ENCODE data around the gene ST3GAL3.

Gene ST3GAL3

DNA sequence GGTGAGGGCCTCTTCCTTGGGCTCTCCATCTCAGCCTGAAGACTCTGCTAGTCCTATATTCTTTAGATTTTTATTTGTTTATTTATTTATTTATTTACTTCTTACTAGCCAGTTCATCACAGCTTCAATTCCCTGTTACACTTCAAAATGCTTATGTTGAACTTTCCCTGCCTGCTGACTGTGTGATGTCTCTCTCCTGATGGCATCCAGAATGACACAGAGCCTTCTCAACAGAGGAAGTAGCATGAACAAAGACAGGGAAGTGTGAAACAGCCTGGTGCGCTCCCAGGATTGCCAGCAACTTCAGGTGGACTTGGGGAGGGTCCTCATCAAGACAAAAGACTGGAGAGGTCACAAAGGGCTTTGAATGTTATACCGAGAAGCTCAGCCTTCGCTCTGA lies 235.1 kb downstream of the ST3GAL3 start:
- no peak overlapping the region for H3K27ac Mint-ChIP-seq
- peaks cover 18% of the 10 kb centered on the region for H3K4me1 Mint-ChIP-seq
- DNase-seq = no peak
- peaks cover 42% of the 10 kb centered on the region for H3K27me3 Mint-ChIP-seq (ENCODE audit: low read depth, poor library complexity)
- no peak for TF ChIP-seq CTCF (IDR thresholded peaks at IDR 0.05)
- no peaks in the 10 kb centered on the region for H3K36me3 Mint-ChIP-seq (ENCODE audit: low read depth)
- H3K4me3 Mint-ChIP-seq = no peak overlapping the region
- no peaks in the 10 kb centered on the region for H3K9me3 Mint-ChIP-seq

DNA sequence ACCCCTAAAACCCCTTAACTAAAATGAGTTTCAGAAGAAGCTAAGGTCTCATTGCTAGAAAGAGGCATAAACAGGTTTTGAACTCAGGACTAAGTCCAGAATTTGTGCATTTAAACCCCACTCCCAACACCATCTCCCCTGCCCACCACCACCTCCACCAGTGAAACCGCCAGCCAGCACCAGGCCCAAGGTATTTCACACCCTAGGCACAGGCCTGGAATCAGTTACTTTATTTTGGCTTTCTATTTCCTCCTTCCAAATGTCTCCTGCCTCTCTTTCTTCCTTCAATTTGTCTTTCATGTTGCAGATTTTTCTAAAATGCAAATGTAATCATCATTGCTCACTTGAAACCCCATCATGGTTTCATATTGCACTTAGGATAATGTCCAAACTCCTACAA lies 237.5 kb downstream of the ST3GAL3 start:
- H3K4me1 Mint-ChIP-seq = peaks cover 34% of the 10 kb centered on the region
- H3K4me3 Mint-ChIP-seq = no peak overlapping the region
- TF ChIP-seq CTCF (IDR thresholded peaks at IDR 0.05) = no peak
- no peaks in the 10 kb centered on the region for H3K9me3 Mint-ChIP-seq
- no peak overlapping the region for H3K27ac Mint-ChIP-seq
- no peaks in the 10 kb centered on the region for H3K36me3 Mint-ChIP-seq (ENCODE audit: low read depth)
- no peak for DNase-seq
- peaks cover 17% of the 10 kb centered on the region for H3K27me3 Mint-ChIP-seq (ENCODE audit: low read depth, poor library complexity)

DNA sequence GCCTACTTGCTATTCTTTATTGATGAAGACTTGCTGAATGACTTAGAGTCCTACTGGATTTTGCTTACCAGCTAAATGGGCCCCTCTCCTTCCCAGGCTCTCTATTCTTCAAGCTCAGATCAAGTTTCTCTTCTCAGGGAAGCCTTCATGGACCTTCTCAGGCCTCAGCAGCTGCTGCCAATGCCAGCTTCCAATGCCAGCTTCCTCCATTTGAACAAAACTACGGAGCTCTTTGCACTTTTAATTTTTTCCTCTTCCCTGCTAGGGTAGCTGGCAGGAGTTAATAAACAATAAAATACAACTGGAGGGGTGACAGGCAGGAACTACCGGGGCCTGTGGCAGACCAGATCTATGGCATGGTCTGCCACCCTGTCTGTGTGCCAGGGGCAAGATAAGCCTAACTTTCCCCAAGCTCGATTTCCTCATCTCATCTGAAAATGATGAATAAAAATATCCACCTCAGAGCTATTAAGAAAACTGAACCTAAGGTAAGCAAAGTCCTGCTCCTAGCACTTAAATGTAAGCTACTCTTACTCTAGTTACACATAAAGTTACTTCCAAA lies 238.4 kb downstream of the ST3GAL3 start:
- Mint-ChIP-seq H3K27me3 (ENCODE audit: low read depth, poor library complexity) (peaks cover 12% of the 10 kb centered on the region), H3K4me3 (peak overlapping the region; percentile 88), H3K36me3 (ENCODE audit: low read depth) (peaks cover 8% of the 10 kb centered on the region), H3K4me1 (peaks cover 40% of the 10 kb centered on the region), H3K9me3 (no peaks in the 10 kb centered on the region), H3K27ac (peak overlapping the region; percentile 100)
- no peak for TF ChIP-seq CTCF (IDR thresholded peaks at IDR 0.05)
- no peak for DNase-seq

- peaks cover 8% of the 10 kb centered on the region for H3K36me3 Mint-ChIP-seq (ENCODE audit: low read depth)
- peak; percentile 95 for DNase-seq
- peaks cover 47% of the 10 kb centered on the region for H3K4me1 Mint-ChIP-seq
- TF ChIP-seq CTCF (IDR thresholded peaks at IDR 0.05) = peak; percentile 52
- H3K4me3 Mint-ChIP-seq = peak within 1 kb of the TSS; percentile 88
- peaks cover 12% of the 10 kb centered on the region for H3K27me3 Mint-ChIP-seq (ENCODE audit: low read depth, poor library complexity)
- H3K27ac Mint-ChIP-seq = peak within 1 kb of the TSS; percentile 100
- no peaks in the 10 kb centered on the region for H3K9me3 Mint-ChIP-seq
Observed at GRCh38 chr1:43946236-43947060, 239.1 kb downstream of the ST3GAL3 start, which contains the start of gene IPO13. TSS of gene IPO13 (plus strand) at chr1:43946950. CDS start at chr1:43947601, 651 bp downstream.

- no peak for DNase-seq
- H3K27me3 Mint-ChIP-seq (ENCODE audit: low read depth, poor library complexity) = peaks cover 7% of the 10 kb centered on the region
- peak overlapping the region; percentile 100 for H3K27ac Mint-ChIP-seq
- H3K9me3 Mint-ChIP-seq = no peaks in the 10 kb centered on the region
- peak overlapping the region; percentile 88 for H3K4me3 Mint-ChIP-seq
- H3K4me1 Mint-ChIP-seq = peaks cover 49% of the 10 kb centered on the region
- H3K36me3 Mint-ChIP-seq (ENCODE audit: low read depth) = peaks cover 8% of the 10 kb centered on the region
- TF ChIP-seq CTCF (IDR thresholded peaks at IDR 0.05) = no peak
Observed at GRCh38 chr1:43947061-43947873, 239.9 kb downstream of the ST3GAL3 start.
